OCI-LY7 (cell line): Measurements from ENCODE around the gene YY1. TPM values are rescaled to one million over a fixed set of nuclear protein-coding genes. Genes with fewer than 3 reads are reported as not detected.

Experiments used
- BruUV-seq: library from RNA; stranded (reverse); fragments of 400-500 nt; replicated peaks from 2 replicates; lab custom pipeline; 2021; lab: Mats Ljungman, UMichigan
- CTCF ChIA-PET: fragments of 300-600 bp; sonication (Branson Sonifier 250); formaldehyde crosslinking; loops from one replicate; lab custom pipeline; 2022; ENCODE audit warnings: antibody characterized with exemption; ENCODE audit not compliant: unreplicated experiment; lab: Charles Lee
- POLR2A ChIA-PET: fragments of 300-600 bp; sonication (Branson Sonifier 250); formaldehyde crosslinking; loops from one replicate; lab custom pipeline; 2022; ENCODE audit warnings: antibody characterized with exemption; lab: Charles Lee
- DNase-seq: peaks from one replicate; pipeline ENCODE4 v3.0.0-alpha.2; 2015; ENCODE audit warnings: low spot score
- H2AFZ ChIP-seq: fragments of 200-600 bp; sonication (generic), shearing (Covaris generic); 2 replicates; pipeline ENCODE4 v1.6.1; 2014; ENCODE audit warnings: mild to moderate bottlenecking, antibody characterized with exemption, low read length, moderate library complexity
- H3K27ac ChIP-seq: fragments of 200-600 bp; sonication (generic); 2 replicates; pipeline ENCODE4 v1.5.1; 2014; ENCODE audit warnings: mixed run types, low read depth, mild to moderate bottlenecking, moderate library complexity, low read length, inconsistent platforms; ENCODE audit not compliant: poor library complexity, severe bottlenecking
- H3K36me3 ChIP-seq: fragments of 200-600 bp; sonication (generic); 2 replicates; pipeline ENCODE4 v1.6.1; 2014; ENCODE audit warnings: mild to moderate bottlenecking, antibody characterized with exemption, low read length, moderate library complexity, mixed read lengths; ENCODE audit not compliant: insufficient read depth
- H3K4me1 ChIP-seq: fragments of 200-600 bp; sonication (generic); 2 replicates; pipeline ENCODE4 v1.5.1; 2014; ENCODE audit warnings: mild to moderate bottlenecking, low read length; ENCODE audit not compliant: insufficient read depth, poor library complexity, severe bottlenecking
- H3K4me2 ChIP-seq: fragments of 200-600 bp; sonication (generic); 2 replicates; pipeline ENCODE4 v1.6.1; 2014; ENCODE audit warnings: mild to moderate bottlenecking, low read length
- H3K4me3 ChIP-seq: fragments of 200-600 bp; sonication (generic); 2 replicates; pipeline ENCODE4 v1.5.1; 2014; ENCODE audit warnings: mild to moderate bottlenecking, low read depth, low read length; ENCODE audit not compliant: poor library complexity, severe bottlenecking
- H3K79me2 ChIP-seq: fragments of 200-600 bp; sonication (generic); 2 replicates; pipeline ENCODE4 v1.6.1; 2016; ENCODE audit warnings: low read depth, mild to moderate bottlenecking, low read length, moderate library complexity, mixed read lengths; ENCODE audit not compliant: insufficient read depth
- H3K9me2 ChIP-seq: fragments of 200-600 bp; sonication (generic); 2 replicates; pipeline ENCODE4 v1.6.1; 2016; ENCODE audit warnings: mild to moderate bottlenecking, low read length, mixed read lengths; ENCODE audit not compliant: insufficient read depth
- H3K9me3 ChIP-seq: fragments of 200-600 bp; sonication (generic); 2 replicates; pipeline ENCODE4 v1.6.1; 2014; ENCODE audit warnings: mild to moderate bottlenecking, mixed run types, low read length, mixed read lengths
- H4K20me1 ChIP-seq: fragments of 200-600 bp; sonication (generic); 2 replicates; pipeline ENCODE4 v1.6.1; 2014; ENCODE audit warnings: mild to moderate bottlenecking, antibody characterized with exemption, low read length, moderate library complexity, mixed read lengths; ENCODE audit not compliant: insufficient read depth
- CTCF ChIP-seq: fragments of 200-600 bp; sonication (generic); conservative IDR thresholded peaks from 2 replicates; pipeline ENCODE4 v1.5.1; 2014; ENCODE audit warnings: mild to moderate bottlenecking, antibody characterized with exemption, low read length, moderate library complexity, mixed read lengths
- EZH2phosphoT487 ChIP-seq: fragments of 200-600 bp; sonication (generic); IDR thresholded peaks from 2 replicates; pipeline ENCODE4 v1.6.1; 2018; ENCODE audit warnings: low read depth, borderline replicate concordance, mild to moderate bottlenecking, mixed run types, antibody characterized with exemption, low read length, moderate library complexity, mixed read lengths
- intact Hi-C: fragments of 100-400 bp; cut with micrococcal nuclease; formaldehyde crosslinking; loops from one replicate; pipeline ENCODE4 v1.10.0; 2022; ENCODE audit not compliant: unreplicated experiment
- total RNA-seq, 2 experiments: library from RNA; depleted of rRNA in 1 of 2; stranded (reverse); fragments of >200 nt in 1 of 2; shearing (Covaris generic) in 1 of 2; gene quantifications; 2 replicates each; pipeline ENCODE4 v1.2.3, GENCODE V29; 2014 to 2022

Gene YY1
- total RNA-seq, 2 experiments from 2014 or later = 59.9 to 140 TPM

DNA sequence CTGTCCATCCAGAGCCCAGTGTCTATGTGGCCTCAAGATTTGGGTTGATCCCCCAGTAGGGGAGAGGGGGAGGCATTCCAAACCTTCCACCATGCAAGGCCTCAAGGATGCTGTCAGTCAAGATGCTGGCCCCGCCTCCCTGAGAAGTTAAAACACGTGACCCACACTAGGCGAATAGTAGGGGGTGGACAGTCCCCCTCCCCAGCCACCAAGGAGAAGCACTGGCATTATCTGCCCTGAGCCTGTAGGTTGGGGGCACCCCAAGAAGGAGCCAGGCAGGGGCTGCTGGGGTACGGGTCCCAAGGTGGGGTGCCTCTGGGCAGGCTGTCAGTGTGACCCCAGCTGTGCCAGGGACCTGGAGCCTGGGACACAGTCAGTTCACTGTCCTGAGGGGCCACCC, 65.0 kb downstream of the YY1 start:
- H3K36me3 ChIP-seq = no peaks in the 10 kb centered on the region
- H3K4me2 ChIP-seq = no peak overlapping the region

DNA sequence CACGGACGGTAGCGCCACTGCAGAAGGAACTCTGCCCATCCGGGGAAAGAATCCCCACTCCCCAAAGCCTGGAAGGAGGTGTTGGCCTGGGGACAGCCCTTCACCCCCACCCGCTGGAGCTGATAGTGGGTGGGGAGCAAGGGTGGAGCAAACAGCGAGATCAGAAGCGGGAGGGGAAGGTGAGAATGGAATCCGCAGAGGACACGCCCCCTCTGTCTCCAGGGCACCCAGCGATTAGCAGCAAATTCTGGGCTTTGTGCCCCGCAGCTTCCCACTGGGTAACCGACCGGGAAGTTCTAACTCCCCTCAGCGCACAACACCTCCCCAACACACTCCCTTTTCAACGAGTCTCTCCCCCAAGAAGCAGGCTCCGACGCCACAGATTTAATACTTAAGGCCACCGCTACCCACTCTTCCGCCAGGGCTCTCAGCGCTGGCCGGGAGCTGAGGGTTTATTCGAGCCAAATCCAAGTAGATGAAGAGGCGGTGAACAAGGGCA, 65.9 kb downstream of the YY1 start:
- H3K4me1 ChIP-seq = peaks cover 7% of the 10 kb centered on the region
- ChIA-PET CTCF (no interaction called here), POLR2A (no interaction called here)
- no peaks in the 10 kb centered on the region for H3K9me3 ChIP-seq
- no peaks in the 10 kb centered on the region for H3K9me2 ChIP-seq
- H3K79me2 ChIP-seq = no peaks in the 10 kb centered on the region
- H2AFZ ChIP-seq = peak overlapping the region; percentile 84; the same call in 1 of the 2 replicates
- BruUV-seq = no TSS peak
- no peaks in the 10 kb centered on the region for H4K20me1 ChIP-seq
- TF ChIP-seq EZH2phosphoT487 (0 out of 2 replicates have a peak, but pooled peaks have one; percentile 68), CTCF (no peak)
- H3K27ac ChIP-seq = no peak overlapping the region
- H3K36me3 ChIP-seq = no peaks in the 10 kb centered on the region
- H3K4me2 ChIP-seq = peak overlapping the region; percentile 83
- H3K4me3 ChIP-seq = peak overlapping the region; percentile 75
- DNase-seq = no peak
- intact Hi-C loops = no loop called here

More for the DNA sequence above, 65.0 kb downstream of the YY1 start:
- DNase-seq = no peak
- CTCF ChIA-PET = no interaction called here
- Histone ChIP-seq H3K9me2 (no peaks in the 10 kb centered on the region), H4K20me1 (no peaks in the 10 kb centered on the region), H3K27ac (no peak overlapping the region), H3K79me2 (no peaks in the 10 kb centered on the region), H3K4me1 (peaks cover 9% of the 10 kb centered on the region), H3K4me3 (no peak overlapping the region), H3K9me3 (no peaks in the 10 kb centered on the region), H2AFZ (no peak overlapping the region)
- TF ChIP-seq EZH2phosphoT487 = no peak
- TF ChIP-seq CTCF = no peak
- POLR2A ChIA-PET = no interaction called here
- BruUV-seq = no TSS peak
- intact Hi-C loops = no loop called here

GRCh38 chr14:100305324-100306100, 66.6 kb downstream of the YY1 start:
- H3K27ac ChIP-seq = no peak overlapping the region
- no peaks in the 10 kb centered on the region for H3K9me2 ChIP-seq
- TF ChIP-seq CTCF (no peak), EZH2phosphoT487 (no peak)
- no peaks in the 10 kb centered on the region for H3K9me3 ChIP-seq
- peak overlapping the region; percentile 75 for H3K4me3 ChIP-seq
- H2AFZ ChIP-seq = peak overlapping the region; percentile 84
- DNase-seq = peak; percentile 43
- peaks cover 7% of the 10 kb centered on the region for H3K4me1 ChIP-seq
- intact Hi-C loops = loop anchor here (2.0 kb wide), 1 partner anchor 71 kb away; the partner anchor contains the start of gene WDR25
- H3K36me3 ChIP-seq = no peaks in the 10 kb centered on the region
- H3K4me2 ChIP-seq = peak overlapping the region; percentile 83
- no TSS peak for BruUV-seq
- CTCF ChIA-PET = no interaction called here
- H3K79me2 ChIP-seq = no peaks in the 10 kb centered on the region
- H4K20me1 ChIP-seq = no peaks in the 10 kb centered on the region
- POLR2A ChIA-PET = no interaction called here
